ENCODE measurements around the gene KNDC1.

Gene KNDC1

DNA sequence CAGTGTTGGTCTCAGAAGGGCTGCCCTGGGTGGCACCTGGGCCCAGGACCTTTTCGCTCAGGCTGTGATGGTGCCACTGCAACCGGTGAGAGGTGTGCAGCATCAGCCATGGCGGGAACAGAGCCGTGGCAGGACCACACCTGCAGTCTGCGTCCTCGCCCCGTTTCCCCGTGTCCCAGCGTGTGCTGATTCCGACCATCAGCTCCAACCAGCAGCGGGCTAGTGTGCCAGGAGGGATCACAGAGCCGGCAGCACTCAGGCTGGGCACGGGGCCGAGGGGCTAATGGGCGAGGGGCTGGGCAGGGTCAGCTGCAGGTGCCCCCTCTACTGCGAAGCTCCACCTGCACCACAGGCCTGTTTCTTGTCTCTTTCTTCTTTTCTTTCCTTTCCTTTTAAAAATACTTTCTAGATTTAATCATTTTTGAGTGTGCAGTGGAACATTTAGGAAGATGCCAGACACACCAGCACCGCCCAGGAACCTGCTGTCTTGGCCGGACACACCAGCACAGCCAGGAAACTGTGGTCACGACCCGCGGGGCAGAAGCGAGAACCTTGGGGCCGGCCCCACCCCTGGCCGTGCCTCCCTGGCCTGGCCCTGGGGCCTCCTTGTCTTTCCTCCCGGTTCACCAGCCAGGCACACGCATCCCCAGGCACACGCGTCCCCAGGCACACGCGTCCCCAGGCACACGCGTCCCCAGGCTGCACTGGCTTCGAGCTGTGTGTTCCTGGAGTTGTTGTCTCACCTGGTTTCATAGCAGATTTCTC is 37.7 kb upstream of the KNDC1 start:
- ATAC-seq (no peak), DNase-seq (no peak)
- Mint-ChIP-seq H3K27me3 (peaks cover 21% of the 10 kb centered on the region), H3K9me3 (no peaks in the 10 kb centered on the region), H3K36me3 (ENCODE audit: low read depth) (no peaks in the 10 kb centered on the region), H3K4me1 (peaks cover 4% of the 10 kb centered on the region), H3K27ac (no peak overlapping the region), H3K4me3 (no peak overlapping the region)

DNA sequence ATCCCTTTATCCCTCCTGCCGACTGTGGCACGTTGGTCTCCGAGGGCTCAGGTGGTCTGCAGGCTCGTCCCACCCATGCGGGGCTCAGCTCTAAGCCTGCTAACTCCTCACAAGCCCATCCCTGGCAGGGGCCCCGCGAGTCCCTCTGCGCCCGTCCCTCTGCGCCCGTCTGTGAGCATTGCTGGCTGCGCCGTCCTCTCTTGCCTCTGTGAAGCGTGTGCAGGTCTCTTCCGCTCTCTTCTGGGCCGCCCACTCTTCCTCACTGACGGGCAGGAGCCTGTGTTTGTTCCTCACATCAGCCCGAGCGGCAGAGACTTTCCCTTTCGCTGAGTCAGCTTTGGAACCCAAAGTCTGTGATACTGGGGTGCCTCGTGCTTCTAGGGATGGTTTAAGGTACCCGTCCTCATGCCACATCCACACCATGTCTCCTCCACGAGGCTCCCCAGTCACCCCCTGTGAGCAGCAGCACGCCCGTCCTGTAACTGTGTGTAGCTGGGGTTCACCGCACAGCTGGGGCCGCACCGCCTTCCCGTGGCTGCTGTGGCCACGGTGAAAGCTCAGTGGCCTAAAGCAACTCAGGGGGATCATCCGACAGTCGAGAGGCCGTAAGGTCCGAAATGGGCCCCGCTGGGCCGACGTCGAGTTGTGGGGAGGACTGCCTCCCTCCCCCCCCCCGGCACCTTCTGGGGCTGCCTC is 36.8 kb upstream of the KNDC1 start:
- H3K27ac Mint-ChIP-seq = no peak overlapping the region
- no peaks in the 10 kb centered on the region for H3K36me3 Mint-ChIP-seq (ENCODE audit: low read depth)
- ATAC-seq (no peak), DNase-seq (no peak)
- peaks cover 4% of the 10 kb centered on the region for H3K4me1 Mint-ChIP-seq
- no peak overlapping the region for H3K4me3 Mint-ChIP-seq
- H3K9me3 Mint-ChIP-seq = no peaks in the 10 kb centered on the region
- H3K27me3 Mint-ChIP-seq = peaks cover 21% of the 10 kb centered on the region

DNA sequence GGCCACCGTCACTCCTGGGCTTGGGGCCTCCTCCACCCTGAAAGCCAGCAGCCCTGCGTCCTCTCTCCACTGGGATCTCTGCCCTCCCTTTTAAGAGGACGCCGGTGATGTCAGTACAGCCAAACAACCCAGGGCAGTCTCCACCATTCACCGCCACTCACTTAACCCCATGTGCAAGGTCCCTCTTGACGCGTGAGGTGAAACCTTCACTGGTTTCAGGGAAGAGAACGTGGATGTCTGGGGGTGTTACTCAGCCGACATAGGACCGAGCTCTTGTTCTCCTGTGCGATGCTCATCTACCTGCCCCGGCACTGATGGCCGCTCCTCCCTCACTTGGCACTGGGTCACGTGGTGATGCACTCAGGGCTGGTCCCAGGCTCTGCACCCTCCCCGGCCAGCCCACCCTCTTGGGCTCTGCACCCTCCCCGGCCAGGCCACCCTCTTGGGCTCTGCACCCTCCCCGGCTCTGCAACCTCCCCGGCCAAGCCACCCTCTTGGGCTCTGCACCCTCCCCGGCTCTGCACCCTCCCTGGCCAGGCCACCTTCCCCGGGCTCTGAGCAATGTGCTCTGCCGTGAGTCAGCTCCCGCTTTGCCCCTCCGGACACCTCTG is 36.2 kb upstream of the KNDC1 start:
- DNase-seq (no peak), ATAC-seq (no peak)
- no peaks in the 10 kb centered on the region for H3K36me3 Mint-ChIP-seq (ENCODE audit: low read depth)
- H3K27ac Mint-ChIP-seq = no peak overlapping the region
- H3K27me3 Mint-ChIP-seq = peaks cover 21% of the 10 kb centered on the region
- no peaks in the 10 kb centered on the region for H3K9me3 Mint-ChIP-seq
- peaks cover 4% of the 10 kb centered on the region for H3K4me1 Mint-ChIP-seq
- no peak overlapping the region for H3K4me3 Mint-ChIP-seq

DNA sequence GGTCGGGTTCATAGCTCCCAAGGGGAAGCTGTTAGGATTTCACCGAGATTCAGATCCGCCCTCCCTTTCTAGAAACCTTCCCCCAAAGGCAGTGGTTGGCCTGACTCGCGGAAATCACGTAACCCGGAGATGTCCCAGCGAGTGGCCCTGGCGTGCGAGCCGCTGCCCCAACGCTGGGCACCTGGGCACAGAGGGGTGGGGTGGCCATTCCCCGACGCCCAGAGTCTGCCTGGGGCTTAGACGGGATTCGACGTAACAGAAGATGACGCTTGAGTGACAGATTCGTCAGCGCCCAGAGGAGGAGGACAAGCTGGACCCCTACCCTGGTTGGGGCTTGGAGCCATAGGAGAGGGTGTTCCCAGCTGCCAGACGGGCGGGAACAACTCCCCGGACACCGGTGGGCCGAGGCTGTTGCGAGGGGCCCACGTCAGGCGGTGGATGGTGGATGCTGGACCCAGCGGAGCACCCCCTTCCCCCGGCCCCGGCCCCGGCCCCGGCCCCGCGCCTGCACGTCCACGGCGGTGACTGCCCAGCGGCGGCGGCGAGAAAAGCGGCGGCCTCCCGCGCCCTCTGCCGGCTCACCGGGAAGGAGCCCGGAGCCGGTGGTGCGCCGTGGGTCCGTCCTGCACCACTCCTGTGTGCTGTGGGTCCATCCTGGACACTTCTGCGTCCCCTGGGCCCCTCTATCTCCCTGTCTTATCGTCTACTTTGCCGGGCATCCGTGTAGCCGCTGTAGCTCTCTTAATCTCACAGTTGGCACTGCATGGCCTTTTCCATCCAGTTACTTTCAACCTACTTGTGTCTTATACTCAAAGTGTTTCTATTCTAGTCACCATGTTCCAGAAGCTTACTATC is 35.4 kb upstream of the KNDC1 start:
- no peaks in the 10 kb centered on the region for H3K36me3 Mint-ChIP-seq (ENCODE audit: low read depth)
- H3K4me1 Mint-ChIP-seq = peaks cover 4% of the 10 kb centered on the region
- ATAC-seq = no peak
- no peak overlapping the region for H3K27ac Mint-ChIP-seq
- H3K27me3 Mint-ChIP-seq = peaks cover 21% of the 10 kb centered on the region
- DNase-seq = peak; percentile 39
- no peaks in the 10 kb centered on the region for H3K9me3 Mint-ChIP-seq
- H3K4me3 Mint-ChIP-seq = no peak overlapping the region

DNA sequence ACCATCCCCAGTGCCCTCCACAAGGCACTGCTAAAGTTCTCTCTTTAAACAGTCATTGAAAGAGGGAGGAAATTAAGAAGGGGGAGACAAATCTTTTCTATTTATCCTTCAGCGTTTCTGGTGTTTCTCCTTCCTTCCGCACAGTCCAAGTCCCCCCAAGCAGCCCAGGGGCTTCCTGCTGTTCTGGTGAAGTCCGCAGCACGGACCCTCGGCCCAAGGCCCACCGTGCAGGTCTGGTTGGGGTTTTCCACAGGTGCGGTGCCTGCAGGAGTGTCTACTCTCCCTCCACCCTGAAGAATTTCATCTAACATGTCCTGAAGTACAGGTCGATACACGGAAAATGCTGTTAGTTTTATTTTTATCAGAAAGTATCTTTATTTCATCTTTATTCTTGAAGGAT is 34.1 kb upstream of the KNDC1 start:
- ATAC-seq (no peak), DNase-seq (no peak)
- no peak overlapping the region for H3K4me3 Mint-ChIP-seq
- no peaks in the 10 kb centered on the region for H3K9me3 Mint-ChIP-seq
- peaks cover 21% of the 10 kb centered on the region for H3K27me3 Mint-ChIP-seq
- H3K36me3 Mint-ChIP-seq (ENCODE audit: low read depth) = no peaks in the 10 kb centered on the region
- H3K4me1 Mint-ChIP-seq = peaks cover 4% of the 10 kb centered on the region
- H3K27ac Mint-ChIP-seq = no peak overlapping the region

DNA sequence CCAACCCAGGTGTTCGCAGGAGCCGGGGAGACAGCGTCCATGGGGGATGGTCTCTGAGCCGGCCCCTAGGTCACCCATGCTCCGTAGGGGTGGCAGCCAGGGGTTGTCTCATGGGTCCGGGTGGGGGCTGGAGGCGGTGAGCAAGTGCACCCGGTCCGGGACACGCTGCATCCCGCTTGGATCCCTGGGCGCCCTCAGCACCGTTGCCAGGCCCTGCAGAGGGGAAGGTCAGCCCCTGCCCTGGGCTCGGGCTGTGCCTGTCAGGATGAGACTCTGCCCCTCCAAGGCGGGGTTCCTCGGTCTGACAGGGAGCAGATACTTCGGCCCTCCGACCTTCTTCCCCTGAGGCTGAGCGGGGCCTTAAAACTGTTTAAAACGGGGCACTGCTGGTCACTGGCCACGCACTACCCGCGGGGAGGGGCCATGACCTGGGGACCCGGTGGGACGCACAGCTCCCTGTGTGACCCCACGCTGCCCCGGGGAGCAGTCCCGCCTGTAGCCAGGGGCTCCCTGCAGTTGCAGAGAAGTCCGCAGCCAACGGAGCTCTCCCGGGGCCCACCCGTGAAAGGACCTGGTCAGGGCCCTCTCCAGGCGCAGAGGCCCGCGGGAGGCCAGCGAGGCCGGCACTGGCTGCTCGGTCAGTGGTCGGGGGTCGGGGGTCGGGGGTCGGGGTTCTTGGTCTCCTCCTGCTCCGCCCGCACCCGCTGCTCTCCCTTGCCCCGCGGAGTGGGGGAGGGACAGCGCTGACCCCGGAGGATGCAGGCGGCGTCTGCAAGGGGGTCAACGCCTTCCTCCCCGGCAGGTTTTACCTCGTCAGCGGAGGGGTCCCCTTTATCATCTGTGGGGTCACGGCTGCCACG is 33.4 kb upstream of the KNDC1 start:
- Mint-ChIP-seq H3K4me1 (peaks cover 4% of the 10 kb centered on the region), H3K27ac (no peak overlapping the region), H3K4me3 (no peak overlapping the region), H3K9me3 (no peaks in the 10 kb centered on the region), H3K27me3 (peaks cover 21% of the 10 kb centered on the region), H3K36me3 (ENCODE audit: low read depth) (no peaks in the 10 kb centered on the region)
- ATAC-seq = no peak
- DNase-seq = no peak

DNA sequence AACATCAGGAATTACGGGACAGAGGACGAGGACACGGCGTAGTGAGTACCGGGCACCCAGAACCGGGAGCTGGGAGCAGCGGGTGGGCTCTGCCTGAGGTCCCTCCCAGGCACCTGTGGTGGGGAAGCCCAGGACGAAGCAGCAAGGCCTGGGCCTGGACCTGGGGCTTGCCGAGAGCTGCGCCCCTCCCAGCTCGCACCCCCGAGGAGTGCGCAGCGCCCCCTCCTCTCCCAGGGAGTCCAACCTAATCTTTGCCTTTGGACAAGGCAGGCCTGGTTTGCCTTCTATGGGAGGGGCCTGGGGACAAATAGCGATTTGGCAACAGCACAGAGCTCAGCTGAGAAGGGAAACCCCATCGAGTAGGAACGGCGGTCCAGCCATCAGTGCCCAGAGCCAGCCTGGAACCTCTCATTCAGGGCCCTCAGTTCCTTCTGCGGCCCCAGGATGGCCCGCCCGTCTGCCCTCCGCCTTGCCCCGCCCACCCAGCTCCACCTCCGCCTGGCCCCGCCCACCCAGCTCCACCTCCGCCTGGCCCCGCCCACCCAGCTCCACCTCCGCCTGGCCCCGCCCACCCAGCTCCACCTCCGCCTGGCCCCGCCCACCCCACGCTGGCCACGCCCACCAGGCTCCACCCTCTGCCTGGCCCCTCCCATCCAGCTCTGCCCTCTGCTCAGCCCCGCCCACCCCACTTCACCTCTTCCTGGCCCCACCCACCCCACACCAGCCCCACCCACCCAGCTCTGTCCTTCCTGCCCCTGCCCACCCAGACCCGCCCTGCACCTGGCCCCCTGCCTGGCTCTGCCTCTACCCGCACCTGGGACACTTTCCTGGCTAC is 32.5 kb upstream of the KNDC1 start:
- DNase-seq = peak; percentile 50
- peaks cover 21% of the 10 kb centered on the region for H3K27me3 Mint-ChIP-seq
- peaks cover 4% of the 10 kb centered on the region for H3K4me1 Mint-ChIP-seq
- no peak for ATAC-seq
- H3K4me3 Mint-ChIP-seq = no peak overlapping the region
- no peaks in the 10 kb centered on the region for H3K9me3 Mint-ChIP-seq
- H3K36me3 Mint-ChIP-seq (ENCODE audit: low read depth) = no peaks in the 10 kb centered on the region
- H3K27ac Mint-ChIP-seq = no peak overlapping the region

DNA sequence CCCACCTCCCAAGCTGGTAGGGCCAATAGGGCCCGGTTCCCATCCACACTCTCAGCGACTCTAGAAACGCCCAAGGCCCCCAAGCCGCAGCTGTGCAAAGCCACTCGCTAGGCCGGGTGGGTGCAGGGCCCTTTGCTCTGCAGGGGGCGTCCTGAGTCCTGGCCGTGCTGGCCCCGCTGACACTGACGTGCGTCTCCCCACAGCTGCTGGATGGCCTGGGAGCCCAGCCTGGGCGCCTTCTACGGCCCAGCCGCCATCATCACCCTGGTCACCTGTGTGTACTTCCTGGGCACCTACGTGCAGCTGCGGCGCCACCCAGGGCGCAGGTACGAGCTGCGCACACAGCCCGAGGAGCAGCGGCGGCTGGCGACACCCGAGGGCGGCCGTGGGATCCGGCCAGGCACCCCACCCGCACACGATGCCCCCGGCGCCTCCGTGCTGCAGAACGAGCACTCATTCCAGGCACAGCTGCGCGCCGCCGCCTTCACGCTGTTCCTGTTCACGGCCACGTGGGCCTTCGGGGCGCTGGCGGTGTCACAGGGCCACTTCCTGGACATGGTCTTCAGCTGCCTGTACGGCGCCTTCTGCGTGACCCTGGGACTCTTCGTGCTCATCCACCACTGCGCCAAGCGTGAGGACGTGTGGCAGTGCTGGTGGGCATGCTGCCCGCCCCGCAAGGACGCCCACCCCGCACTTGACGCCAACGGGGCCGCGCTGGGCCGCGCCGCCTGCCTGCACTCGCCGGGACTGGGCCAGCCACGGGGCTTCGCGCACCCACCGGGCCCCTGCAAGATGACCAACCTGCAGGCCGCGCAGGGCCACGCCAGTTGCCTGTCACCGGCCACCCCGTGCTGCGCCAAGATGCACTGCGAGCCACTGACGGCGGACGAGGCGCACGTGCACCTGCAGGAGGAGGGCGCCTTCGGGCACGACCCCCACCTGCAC is 31.6 kb upstream of the KNDC1 start:
- DNase-seq (no peak), ATAC-seq (no peak)
- H3K4me3 Mint-ChIP-seq = no peak overlapping the region
- peaks cover 17% of the 10 kb centered on the region for H3K27me3 Mint-ChIP-seq
- no peak overlapping the region for H3K27ac Mint-ChIP-seq
- no peaks in the 10 kb centered on the region for H3K9me3 Mint-ChIP-seq
- no peaks in the 10 kb centered on the region for H3K36me3 Mint-ChIP-seq (ENCODE audit: low read depth)
- H3K4me1 Mint-ChIP-seq = peaks cover under 1% of the 10 kb centered on the region

DNA sequence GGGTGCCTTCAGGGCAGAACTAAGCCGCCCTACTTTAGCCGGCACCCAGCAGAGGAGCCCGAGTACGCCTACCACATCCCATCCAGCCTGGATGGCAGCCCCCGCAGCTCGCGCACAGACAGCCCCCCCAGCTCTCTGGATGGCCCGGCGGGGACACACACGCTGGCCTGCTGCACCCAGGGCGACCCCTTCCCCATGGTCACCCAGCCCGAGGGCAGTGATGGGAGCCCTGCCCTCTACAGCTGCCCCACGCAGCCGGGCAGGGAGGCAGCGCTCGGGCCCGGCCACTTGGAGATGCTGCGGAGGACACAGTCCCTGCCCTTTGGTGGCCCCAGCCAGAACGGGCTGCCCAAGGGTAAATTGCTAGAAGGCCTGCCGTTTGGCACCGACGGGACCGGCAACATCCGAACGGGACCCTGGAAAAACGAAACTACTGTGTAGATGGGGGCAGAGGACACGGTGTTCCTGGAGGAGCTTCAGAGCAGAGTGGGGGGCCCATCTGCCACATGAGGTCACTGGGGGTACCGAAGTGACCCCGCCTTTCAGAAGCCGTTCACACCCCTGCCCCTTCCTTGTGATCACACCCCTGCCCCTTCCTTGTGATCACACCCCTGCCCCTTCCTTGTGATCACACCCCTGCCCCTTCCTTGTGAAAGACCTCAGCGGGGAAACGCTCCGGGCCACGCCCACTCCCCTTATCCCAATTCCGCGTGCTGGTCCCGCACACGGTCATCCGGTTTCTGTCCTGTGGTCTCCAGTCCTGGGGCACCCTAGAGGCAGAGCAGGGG is 30.8 kb upstream of the KNDC1 start:
- ATAC-seq (no peak), DNase-seq (no peak)
- Mint-ChIP-seq H3K27me3 (peaks cover 12% of the 10 kb centered on the region), H3K36me3 (ENCODE audit: low read depth) (no peaks in the 10 kb centered on the region), H3K27ac (no peak overlapping the region), H3K9me3 (no peaks in the 10 kb centered on the region), H3K4me1 (no peaks in the 10 kb centered on the region), H3K4me3 (no peak overlapping the region)

DNA sequence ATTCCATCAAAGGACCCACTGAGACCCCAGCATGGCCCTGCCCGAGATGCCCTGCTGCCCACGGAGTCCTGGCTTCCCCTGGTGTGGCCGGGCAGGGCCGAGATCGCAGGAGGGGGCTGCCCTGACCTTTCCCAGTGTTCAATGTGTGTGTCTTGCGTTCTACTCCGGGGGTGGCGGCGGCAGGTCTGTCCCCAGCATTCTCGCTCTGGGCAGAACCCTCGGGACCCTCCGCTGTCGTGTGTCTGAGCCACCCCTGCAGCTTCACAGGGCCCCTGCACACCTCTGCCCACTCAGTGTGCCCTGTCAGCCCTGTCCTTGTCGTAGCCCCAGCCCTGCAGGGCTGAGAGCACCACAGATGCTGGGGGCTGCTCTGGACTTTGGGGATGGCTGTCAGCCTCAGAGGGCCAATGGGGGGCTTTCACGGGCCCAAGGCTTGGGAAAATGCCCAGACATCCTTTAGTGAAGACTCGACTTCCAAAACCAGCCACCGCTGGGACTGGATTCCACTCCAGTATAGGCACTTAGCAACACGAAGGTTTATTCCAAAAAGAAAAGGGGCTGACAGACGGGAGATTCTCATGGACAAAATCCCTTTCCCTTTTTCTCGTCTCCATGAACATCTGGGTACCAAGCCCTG is 30.0 kb upstream of the KNDC1 start:
- no peaks in the 10 kb centered on the region for H3K36me3 Mint-ChIP-seq (ENCODE audit: low read depth)
- no peak overlapping the region for H3K4me3 Mint-ChIP-seq
- no peak overlapping the region for H3K27ac Mint-ChIP-seq
- H3K4me1 Mint-ChIP-seq = no peaks in the 10 kb centered on the region
- no peaks in the 10 kb centered on the region for H3K9me3 Mint-ChIP-seq
- no peak for ATAC-seq
- DNase-seq = no peak
- peaks cover 9% of the 10 kb centered on the region for H3K27me3 Mint-ChIP-seq

DNA sequence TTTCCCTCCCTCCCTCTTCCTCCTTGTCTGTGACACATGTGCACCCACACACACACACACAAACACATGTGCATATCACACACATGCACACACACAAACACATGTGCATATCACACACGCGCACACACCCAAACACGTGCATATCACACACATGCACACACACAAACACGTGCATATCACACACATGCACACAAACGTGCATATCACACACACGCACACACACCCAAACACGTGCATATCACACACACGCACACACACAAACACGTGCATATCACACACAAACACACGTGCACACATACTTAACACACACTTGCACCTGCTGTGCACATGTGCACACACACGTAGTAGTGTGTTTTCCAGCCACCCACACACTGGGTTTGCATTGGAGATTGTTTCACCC is 29.4 kb upstream of the KNDC1 start:
- Mint-ChIP-seq H3K4me1 (no peaks in the 10 kb centered on the region), H3K4me3 (no peak overlapping the region), H3K27me3 (peaks cover 6% of the 10 kb centered on the region), H3K9me3 (no peaks in the 10 kb centered on the region), H3K36me3 (ENCODE audit: low read depth) (no peaks in the 10 kb centered on the region), H3K27ac (no peak overlapping the region)
- DNase-seq (no peak), ATAC-seq (no peak)

All from activated naive CD8-positive, alpha-beta T cell treated with anti-CD3 and anti-CD28 coated beads, Interleukin-2, amount 50 U/mL, for 24 hours (primary cell).